Kidney capillary endothelial cell (primary cell): ENCODE results near the gene PARK7.

Experiments
- DNase-seq: peaks from one replicate; pipeline ENCODE4 v3.0.0-alpha.2; 2018; ENCODE audit warnings: low spot score

Gene PARK7

DNA sequence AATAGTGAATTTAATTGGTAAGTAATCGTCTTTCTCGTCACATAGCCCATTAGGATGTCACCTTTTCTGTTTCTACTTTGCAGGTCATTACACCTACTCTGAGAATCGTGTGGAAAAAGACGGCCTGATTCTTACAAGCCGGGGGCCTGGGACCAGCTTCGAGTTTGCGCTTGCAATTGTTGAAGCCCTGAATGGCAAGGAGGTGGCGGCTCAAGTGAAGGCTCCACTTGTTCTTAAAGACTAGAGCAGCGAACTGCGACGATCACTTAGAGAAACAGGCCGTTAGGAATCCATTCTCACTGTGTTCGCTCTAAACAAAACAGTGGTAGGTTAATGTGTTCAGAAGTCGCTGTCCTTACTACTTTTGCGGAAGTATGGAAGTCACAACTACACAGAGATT is 23.3 kb downstream of the PARK7 start:
- DNase-seq: no peak

DNA sequence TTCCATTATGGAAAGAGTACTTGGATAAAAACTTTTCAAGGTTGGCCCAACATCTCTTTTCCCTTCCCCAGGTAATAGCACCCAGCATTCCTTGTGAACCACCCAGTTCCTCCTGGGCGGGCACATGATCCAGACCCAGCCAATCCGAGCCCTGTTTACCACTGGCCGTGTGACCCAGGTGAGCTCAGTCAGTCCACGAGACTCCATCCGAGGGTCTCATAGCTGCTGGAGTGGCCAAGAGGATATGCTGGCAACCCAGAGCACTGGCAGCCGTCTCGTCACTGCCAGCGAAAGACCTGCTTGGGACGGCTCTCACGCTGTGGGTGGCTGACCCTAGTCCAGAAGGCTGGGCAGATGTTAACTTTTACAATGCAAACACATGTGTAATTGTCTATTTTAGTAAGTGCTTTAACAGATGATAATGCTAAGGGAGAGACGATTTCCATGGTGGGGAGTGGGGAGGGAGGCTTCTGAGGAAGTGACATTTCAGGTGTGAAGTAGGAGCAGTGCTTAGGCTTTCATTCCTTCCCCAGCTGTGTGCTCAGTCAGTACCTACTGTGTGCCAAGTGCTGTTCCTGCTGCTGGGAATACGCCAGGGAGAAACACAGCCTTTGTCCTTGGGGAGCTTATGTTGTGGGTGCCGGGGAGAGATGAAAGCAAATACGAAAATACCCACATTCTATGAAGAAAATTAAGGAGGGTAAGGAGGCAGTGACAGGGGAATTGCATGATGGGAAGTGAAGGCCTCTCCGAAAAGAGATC is 24.5 kb downstream of the PARK7 start:
- no peak for DNase-seq

DNA sequence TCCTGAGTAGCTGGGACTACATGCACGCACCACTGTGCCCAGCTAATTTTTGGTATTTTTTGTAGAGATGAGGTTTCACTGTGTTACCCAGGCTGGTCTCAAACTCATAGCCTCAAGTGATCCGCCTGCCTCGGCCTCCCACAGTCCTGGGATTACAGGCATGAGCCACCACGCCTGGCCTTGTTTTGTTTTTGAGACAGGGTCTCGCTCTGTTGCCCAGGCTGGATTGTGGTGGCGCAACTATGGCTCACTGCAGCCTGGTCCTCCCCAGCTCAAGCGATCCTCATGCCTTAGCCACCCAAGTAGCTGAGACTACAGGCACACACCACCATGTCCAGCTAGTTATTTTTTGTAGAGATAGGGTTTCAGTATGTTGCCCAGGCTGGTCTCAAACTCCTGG is 26.0 kb downstream of the PARK7 start:
- DNase-seq: no peak

DNA sequence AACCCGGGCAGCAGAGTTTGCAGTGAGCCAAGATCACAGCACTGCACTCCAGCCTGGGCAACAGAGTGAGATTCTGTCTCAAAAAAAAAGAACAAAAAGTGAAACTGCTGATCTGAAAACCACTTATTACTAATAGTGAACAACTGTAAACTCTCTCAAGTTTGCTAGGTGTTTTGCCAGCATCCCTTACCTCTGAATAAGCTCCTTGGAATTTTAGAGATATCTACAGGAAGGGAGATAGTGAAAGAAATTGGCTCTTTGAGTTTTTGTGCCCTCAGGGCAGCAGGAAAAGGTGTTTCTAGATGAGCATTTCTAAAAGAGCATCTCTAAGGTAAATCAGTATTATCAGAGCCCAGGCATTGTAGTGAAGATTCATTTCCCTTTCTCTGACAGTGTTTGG is 27.1 kb downstream of the PARK7 start:
- no peak for DNase-seq

DNA sequence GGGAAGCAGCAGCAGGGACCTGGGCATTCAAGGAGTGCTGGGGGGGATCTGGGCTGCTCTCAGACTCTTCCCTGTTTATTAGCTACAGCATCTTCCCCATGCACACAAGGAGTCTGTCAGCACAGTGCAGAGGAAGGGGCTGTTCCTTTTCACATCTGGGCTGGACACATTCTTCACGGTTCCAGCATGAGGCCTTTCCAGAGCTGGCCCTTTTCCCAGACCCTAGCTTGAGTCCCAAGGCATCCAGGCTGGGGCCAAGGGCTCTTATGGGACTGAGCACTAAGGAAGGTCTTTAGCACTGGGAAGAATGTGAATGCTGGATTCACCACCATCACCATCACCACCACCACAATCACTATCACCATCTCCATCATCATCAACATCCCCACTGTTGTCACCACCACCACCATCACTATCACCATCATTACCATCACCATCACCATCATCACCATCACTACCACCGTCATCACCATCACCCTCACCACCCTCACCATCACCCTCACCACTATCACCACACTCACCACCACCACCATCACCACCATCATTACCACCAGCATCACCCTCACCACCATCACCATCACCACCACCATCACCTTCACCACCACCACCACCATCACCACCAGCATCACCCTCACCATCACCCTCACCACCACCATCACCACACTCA is 28.4 kb downstream of the PARK7 start:
- DNase-seq: no peak

DNA sequence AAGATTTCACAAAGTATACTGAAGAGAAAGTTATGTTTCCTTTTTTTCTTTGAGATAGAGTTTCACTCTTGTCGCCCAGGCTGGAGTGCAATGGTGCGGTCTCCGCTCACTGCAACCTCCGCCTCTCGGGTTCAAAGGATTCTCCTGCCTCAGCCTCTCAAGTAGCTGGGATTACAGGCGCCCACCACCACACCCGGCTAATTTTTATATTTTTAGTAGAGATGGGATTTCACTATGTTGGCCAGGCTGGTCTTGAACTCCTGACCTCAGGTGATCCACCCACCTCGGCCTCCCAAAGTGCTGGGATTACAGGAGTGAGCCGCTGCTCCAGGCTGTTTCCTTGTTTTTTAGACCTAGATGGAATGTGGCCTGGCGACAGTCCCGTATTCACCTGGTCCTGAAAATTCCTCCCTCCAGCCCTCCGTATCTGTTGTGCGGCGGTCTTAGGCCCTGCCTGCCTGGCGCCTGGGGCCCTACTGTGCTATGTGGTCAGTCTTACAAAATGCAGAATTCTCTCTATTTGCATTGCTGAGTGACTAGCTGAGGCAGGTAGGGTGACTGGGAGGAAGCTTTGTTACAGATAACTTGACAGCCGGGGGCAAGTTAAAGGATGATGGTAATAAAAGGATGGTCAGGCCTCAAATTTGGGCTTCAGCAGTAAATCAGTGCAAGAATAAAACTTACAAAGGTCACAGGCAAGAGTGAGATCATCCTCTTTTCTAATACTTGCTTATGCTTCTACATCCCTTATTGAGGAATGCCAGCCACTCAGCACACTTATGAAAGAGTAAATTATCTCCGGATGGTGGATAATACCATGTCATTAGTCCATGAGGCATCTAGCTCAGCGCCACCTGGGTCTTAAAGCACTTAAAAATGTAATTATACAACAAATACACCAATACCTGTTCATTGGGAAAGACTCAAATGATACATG is 30.3 kb downstream of the PARK7 start:
- no peak for DNase-seq

DNA sequence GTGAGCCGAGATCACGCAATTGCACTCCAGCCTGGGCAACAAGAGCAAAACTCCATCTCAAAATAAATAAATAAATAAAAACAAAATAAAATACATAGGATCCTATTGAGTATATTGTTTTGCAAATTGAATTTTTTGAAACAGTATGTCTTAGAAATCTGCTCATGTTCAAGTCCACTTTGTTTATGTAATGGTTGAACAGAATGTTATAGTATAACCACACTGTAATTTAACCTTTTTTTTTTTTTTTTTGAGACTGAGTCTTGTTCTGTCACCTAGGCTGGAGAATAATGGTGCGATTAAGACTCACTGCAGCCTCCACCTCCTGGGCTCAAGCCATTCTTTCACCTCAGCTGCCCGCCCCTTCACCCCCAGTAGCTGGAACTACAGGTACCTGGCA is 31.4 kb downstream of the PARK7 start:
- no peak for DNase-seq

DNA sequence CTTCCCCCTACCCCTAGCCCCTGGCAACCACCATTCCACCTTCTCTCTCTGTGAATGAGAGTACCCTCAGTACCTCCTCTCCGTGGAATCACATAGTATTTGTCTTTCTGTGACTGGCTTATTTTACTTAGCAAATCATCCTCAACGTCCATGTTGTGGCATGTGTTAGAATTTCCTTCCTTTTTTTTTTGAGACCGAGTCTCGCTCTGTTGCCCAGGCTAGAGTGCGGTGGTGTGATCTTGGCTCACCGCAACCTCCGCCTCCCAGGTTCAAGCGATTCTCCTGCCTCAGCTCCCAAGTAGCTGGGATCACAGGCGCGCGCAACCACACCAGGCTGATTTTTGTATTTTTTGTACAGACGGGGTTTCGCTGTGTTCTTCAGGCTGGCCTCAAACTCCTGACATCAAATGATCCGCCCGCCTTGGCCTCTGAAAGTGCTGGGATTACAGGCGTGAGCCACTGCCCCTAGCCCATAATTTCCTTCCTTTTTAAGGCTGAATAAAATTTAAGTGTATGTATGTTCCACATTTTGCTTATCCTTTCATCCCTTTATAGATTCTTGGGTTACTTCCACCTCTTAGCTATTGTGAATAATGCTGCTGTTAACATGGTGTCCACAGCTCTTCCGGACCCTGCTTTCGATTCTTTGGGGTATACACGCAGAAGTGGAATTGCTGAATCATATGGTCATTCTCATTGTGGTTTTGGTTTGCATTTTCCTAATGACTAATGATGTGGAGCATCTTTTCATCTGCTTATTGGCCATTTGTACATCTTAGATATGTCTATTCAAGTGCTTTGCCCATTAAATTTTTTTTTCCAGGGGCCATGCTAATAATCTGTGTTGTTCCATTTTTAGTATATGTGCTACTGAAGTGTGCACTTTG is 32.3 kb downstream of the PARK7 start:
- DNase-seq: no peak

DNA sequence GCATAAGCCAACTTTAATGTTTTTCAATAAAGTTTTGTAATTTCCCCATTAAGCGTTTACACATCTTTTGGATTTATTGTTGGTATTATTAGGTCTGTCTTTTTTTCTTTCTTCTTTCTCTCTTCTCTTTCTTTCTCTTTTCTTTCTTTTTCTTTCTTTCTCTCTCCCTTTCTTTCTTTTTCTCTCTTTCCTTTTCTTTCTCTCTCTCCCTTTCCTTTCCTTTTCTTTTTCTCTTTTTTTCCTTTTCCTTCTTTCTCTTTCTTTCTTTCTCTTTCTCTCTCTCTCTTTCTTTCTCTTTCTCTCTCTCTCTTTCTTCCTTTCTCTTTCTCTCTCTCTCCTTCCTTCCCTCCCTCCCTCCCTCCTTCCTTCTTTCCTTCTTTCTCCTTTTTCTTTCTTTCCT is 33.3 kb downstream of the PARK7 start:
- no peak for DNase-seq

DNA sequence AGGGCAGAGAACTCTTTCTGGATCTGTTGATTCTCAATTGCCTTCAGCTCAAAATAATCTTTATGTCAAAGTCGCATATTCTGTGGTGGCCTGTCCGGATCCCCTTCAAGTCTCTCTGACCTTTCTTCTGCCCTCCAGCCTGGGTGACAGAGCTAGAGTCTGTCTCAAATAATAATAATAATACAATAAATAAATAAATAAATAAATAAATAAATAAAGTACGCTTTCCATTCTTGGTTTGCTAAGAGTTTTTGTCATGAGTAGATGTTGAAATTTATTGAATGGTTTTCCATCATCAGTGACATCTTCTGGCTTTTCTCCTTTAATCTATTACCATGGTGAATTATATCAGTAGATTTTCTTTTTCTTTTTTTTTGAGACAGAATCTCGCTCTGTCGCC is 33.9 kb downstream of the PARK7 start:
- no peak for DNase-seq

DNA sequence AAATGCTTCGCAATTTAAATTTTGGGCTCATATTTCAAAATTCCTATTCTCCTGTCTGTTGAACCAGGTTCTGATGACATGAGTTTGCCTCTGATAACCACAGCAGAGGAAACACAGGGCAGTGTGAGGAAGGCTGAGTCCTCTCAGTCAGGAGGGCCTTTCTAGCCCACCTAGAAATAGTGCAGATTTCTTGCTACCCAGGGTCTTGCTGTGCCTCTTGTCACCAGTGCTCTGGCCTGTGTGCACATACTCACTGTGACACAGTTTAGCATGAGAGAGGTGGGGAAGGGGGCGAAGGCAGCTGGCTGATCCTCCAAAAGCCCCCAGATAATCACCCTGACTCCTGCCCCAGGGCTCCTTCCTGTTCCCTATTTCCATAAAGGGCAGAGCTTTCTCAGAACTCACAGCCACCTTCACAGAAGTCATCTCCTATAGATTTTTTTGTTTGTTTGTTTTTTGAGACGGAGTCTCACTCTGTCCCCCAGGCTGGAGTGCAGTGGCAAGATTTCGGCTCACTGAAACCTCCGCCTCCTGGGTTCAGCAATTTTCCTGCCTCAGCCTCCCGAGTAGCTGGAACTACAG is 40.9 kb downstream of the PARK7 start:
- DNase-seq: no peak

DNA sequence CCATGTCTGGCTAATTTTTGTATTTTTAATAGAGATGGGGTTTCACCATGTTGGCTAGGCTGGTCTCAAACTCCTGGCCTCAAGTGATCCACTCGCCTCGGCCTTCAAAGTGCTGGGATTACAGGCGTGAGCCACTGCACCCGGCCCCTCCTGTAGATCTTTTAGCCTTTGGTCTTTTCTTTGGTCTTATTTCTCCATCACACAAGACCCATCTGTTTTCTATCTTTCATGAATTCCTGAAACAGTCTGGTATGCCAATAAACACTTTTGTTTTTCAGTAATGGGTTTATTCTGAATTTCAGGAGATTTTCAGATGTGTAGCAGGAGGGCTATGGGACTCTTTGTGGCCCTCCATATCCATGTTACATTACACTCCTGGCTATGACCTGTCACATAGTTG is 41.4 kb downstream of the PARK7 start:
- no peak for DNase-seq

DNA sequence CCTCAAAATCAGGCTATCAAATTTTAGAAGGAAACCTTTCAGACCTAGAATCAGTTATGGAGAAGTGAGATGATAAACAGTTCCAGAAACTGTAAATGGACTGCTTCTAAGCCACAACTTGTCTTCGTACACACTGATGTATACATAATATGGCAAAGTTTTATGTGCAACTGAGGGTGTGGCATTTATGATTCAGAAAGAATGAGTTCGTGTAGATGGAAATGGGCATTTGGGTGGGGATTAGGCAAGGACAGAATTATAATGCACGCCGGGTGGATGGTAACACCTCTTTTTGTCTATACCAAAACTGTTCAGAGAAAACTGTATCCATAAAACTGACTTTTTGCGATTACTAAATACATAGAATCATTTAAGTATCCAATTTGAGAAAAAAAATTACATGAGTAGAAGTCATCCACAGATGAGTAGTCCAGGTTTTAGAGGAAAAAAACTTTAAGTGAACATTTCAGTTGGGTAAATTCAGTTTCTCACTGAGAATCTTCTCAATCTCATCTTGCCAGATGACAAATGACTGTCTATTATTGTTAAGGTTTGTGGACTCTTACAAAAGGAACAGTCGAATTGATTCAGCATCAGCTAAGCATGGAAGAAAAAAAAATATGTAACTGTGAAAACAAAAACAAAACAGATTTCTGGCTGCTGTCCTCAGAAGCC is 42.1 kb downstream of the PARK7 start:
- no peak for DNase-seq

DNA sequence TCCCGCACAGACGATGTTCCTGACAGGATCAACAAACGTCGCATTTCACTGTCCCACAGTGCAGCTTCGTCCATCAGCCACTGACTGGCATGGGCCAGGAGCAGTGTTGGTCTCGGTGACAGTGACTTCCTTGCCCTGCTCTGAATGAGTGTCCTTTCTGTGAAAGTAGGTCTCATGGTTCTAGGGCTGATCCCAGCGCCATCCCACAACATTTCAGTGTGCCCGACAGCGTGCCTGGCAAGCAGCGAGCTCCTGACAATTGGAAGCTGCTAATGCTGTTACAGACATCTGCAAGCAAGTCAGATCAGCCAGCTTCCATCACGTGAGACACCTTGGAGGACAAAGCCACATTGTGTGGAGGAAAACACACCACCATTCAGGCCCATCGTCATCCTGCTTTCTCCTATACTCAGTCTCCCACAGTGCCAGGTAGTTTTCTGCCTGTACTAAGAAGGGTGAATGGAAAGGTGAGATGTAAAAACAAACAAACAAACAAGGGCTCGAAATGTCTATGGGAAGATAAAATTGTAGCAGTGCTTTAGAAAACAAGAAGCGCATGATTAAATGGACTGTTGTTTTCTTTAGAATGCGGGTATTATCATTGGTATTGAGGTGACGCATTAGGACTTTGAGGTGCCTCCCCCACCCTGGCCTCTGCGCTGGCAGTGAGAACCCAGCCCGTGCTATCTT is 42.7 kb downstream of the PARK7 start:
- DNase-seq: no peak

DNA sequence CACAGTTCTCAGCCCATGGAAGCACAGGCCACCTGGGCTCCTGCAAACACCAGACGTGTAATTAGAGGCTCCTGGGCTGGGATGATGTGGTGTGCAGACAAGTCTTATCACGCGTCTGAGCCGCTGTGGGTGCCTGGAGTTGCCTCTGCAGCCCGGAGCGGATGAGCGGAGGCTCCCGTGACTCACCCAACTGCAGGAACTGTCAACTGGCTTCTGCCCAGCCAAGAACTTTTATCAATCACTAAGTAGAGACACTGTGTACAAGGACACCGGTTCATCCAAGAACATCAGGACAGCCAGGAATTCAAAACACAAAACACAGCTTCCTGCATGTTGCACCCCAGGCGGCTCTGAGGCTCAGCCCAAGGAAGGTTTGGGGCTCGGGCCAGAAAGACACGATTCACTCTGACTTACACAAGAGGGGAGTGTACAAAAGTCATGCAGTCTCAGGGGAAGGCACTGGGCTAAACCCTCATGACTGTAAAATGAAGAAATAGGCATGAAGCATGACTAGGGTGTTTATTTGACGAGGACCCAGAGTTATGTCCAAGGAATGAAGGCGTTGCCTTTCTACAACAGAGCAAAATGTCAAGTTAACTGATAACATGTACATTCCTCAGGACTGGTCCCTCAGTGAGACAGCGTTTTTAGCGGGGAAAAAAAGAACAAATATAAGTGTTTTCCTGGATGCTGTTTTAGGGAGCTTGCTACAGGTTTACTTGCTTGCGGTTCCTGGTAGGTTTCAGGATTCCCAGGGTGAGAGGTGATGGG is 43.5 kb downstream of the PARK7 start:
- DNase-seq: peak; percentile 68

DNA sequence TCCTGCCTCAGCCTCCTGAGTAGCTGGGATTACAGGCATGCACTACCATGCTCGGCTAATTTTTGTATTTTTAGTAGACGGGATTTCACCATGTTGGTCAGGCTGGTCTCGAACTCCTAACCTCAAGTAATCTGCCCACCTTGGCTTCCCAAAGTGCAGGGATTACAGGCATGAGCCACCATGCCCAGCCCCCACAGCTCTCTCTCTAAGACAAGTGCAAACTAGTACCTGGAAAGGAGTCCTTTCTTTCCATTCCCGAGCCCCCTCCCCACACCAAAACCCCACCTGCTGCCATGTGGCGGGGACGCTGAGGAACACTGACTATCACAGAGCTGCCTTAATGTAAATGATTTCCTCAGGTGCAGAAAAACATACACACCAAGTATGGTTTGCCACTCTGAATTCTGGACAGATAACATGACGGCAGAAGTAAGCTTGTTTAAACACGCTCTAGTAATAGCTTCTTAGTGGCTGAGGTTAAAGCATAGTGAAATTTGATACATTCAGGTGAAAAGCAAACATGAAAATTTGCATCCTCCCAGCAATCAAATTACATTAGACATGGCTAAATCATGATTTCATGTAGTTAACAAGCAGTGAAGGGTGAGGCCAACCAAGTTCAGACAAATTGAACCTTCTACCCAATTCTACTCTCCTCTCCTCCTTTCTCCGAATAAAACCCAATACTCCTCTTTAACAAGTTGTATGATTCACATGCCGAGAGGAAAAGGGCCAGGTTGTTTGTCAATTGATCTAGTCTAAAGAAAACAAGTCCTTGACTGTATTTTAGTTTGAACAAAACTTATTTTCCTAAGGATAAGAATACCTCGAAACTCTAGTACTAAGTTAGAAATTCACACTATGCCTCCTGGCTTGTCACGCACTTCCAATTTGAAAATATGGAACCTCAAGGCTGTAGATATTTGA is 44.8 kb downstream of the PARK7 start:
- DNase-seq: no peak

DNA sequence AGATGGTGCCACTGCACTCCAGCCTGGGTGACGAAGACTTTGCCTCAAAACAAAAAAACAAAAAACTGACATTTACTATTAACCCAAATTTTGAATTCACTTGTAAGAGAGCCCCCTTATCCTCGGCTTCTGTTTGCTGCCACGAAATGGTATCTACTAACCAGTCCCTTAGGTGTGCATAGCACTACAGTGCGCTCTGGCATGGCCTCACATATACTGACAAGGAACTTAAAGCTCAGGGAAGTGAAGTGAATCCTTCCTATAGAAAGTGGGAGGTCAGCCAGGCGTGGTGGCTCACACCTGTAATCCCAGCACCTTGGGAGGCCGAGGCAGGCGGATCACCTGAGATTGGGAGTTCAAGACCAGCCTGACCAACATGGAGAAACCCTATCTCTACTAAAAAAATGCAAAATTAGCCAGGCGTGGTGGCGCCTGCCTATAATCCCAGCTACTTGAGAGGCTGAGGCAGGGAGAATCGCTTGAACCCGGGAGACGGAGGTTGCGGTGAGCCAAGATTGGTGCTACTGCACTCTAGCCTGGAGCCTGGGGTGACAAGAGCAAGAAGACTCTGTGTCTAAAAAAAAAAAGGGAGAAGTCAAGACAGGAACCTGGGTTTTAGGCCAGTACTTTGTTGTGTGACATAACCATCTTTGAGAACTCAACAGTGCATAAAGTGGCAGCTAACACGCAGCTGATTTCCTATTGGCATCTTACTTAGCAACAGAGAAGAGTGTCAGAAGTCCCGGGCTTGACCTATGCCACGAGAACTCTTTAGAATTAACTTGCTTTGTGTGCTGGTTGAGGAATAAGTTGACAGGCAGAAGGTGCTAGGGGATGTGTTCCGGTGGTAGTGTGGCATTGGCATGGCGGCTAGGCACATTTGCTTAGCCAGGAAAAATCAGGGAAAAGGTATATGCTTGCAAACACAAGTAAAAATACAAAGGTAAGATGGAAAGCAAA is 47.8 kb downstream of the PARK7 start:
- no peak for DNase-seq
